GM18907 (cell line): Measurements from ENCODE around the gene HYDIN.
"Not testable (repeated sequence)": the region's sequence is repeated elsewhere in the genome, so short reads cannot be mapped to it uniquely, and the experiment has no call there.

ENCODE experiments used
- ATAC-seq: cut with Tn5 transposase; IDR thresholded peaks from one replicate; pipeline ENCODE4 v1.9.1; 2021; ENCODE audit warnings: mild to moderate bottlenecking, moderate library complexity; ENCODE audit not compliant: unreplicated experiment

Gene HYDIN

GRCh38 chr16:71009440-71010223, 220.9 kb downstream of the HYDIN start:
- ATAC-seq = not testable (repeated sequence)

GRCh38 chr16:71006516-71006915, 224.0 kb downstream of the HYDIN start:
- ATAC-seq = not testable (repeated sequence)

- not testable (repeated sequence) for ATAC-seq
Observed at GRCh38 chr16:70999735-71000134, 230.8 kb downstream of the HYDIN start.

GRCh38 chr16:70995799-70996198, 234.7 kb downstream of the HYDIN start:
- not testable (repeated sequence) for ATAC-seq

GRCh38 chr16:70992511-70992910, 238.0 kb downstream of the HYDIN start:
- ATAC-seq = not testable (repeated sequence)

GRCh38 chr16:70987019-70987715, 243.4 kb downstream of the HYDIN start:
- ATAC-seq = not testable (repeated sequence)

GRCh38 chr16:70984675-70985074, 245.8 kb downstream of the HYDIN start:
- not testable (repeated sequence) for ATAC-seq

- not testable (repeated sequence) for ATAC-seq
Observed at GRCh38 chr16:70968332-70968731, 262.2 kb downstream of the HYDIN start.

- not testable (repeated sequence) for ATAC-seq
Observed at GRCh38 chr16:70960169-70960568, 270.4 kb downstream of the HYDIN start.

GRCh38 chr16:70954922-70955321, 275.6 kb downstream of the HYDIN start:
- ATAC-seq = not testable (repeated sequence)

GRCh38 chr16:70953824-70954223, 276.7 kb downstream of the HYDIN start:
- not testable (repeated sequence) for ATAC-seq

GRCh38 chr16:70943551-70943950, 287.0 kb downstream of the HYDIN start:
- not testable (repeated sequence) for ATAC-seq

GRCh38 chr16:70939690-70940359, 290.7 kb downstream of the HYDIN start:
- not testable (repeated sequence) for ATAC-seq

GRCh38 chr16:70936781-70937525, 293.6 kb downstream of the HYDIN start:
- not testable (repeated sequence) for ATAC-seq

- ATAC-seq = not testable (repeated sequence)
Observed at GRCh38 chr16:70935325-70935724, 295.2 kb downstream of the HYDIN start.

- not testable (repeated sequence) for ATAC-seq
Observed at GRCh38 chr16:70933746-70934145, 296.8 kb downstream of the HYDIN start.

GRCh38 chr16:70930757-70931156, 299.8 kb downstream of the HYDIN start:
- not testable (repeated sequence) for ATAC-seq

- ATAC-seq = not testable (repeated sequence)
Observed at GRCh38 chr16:70922164-70922563, 308.4 kb downstream of the HYDIN start.

- not testable (repeated sequence) for ATAC-seq
Observed at GRCh38 chr16:70920661-70921060, 309.9 kb downstream of the HYDIN start.

GRCh38 chr16:70888208-70888607, 342.3 kb downstream of the HYDIN start:
- not testable (repeated sequence) for ATAC-seq

- not testable (repeated sequence) for ATAC-seq
Observed at GRCh38 chr16:70884652-70885051, 345.9 kb downstream of the HYDIN start.
